Lower lobe of right lung (tissue), 2 donors: ENCODE data around the gene PPP1CC. TPM values are rescaled to one million over a fixed set of nuclear protein-coding genes. Genes with fewer than 3 reads are reported as not detected.

Experiments
- ATAC-seq, 2 donors: fragments of 200-7000 bp; cut with Tn5 transposase; one replicate each; pipeline ENCODE4 v1.9.1; 2020 to 2022; ENCODE audit warnings: mild to moderate bottlenecking in 2 of 2, moderate library complexity in 2 of 2
- DNase-seq: peaks from one replicate; pipeline ENCODE4 v3.0.0-alpha.2; 2020
- H3K27ac ChIP-seq: fragments of 200-600 bp; one replicate; pipeline ENCODE4 v1.8.0; 2022
- H3K27me3 ChIP-seq: fragments of 200-600 bp; one replicate; pipeline ENCODE4 v1.8.0; 2022; ENCODE audit warnings: low read depth
- H3K36me3 ChIP-seq: fragments of 200-600 bp; one replicate; pipeline ENCODE4 v1.8.0; 2022; ENCODE audit warnings: mild to moderate bottlenecking
- H3K4me1 ChIP-seq: fragments of 200-600 bp; one replicate; pipeline ENCODE4 v1.8.0; 2022
- H3K4me3 ChIP-seq: fragments of 200-600 bp; one replicate; pipeline ENCODE4 v1.8.0; 2022; ENCODE audit warnings: mild to moderate bottlenecking
- H3K9me3 ChIP-seq: fragments of 200-600 bp; one replicate; pipeline ENCODE4 v1.8.0; 2022
- intact Hi-C: fragments of 100-400 bp; cut with DNase I; formaldehyde crosslinking; loops from one replicate; pipeline ENCODE4 v1.11.0; 2022
- total RNA-seq: library from RNA; stranded (reverse); fragmentation: NEBNext Ultra II Directional; extraction: Animal tissue kit (Norgen Biotek cat#: 25700); gene quantifications from one replicate; pipeline ENCODE4 v1.2.1, GENCODE V29; 2021
- TF ChIP-seq, protein P1 (sequence below): fragments of 200-600 bp; IDR thresholded peaks from one replicate; pipeline ENCODE4 v1.8.0; 2022; ENCODE audit warnings: antibody characterized with exemption, mild to moderate bottlenecking
- donor health status: DM: no; HTN: yes; CAD: no; lungs with severe emphysema.

PPP1CC gene
- total RNA-seq, 1 donor from 2014 or later, result 97.8 TPM

DNA sequence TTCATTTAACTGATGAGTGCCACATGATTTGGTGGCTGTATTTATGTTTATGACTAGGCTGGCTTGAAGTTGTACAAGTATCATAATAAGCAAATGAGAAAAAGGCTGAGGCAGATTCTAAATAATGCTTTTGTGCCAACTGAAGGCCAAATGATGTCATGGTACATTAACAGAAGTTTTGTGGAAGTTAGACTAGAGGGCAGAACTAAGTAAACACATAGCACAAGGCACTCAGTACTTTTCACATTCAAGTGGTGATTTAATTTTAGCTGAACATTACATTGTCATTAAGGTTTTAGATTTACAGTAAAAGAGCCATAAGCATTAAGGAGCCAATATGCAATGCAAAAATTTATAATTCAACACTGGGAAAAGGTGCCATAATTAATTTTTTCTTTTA, 21.1 kb downstream of the PPP1CC start:
- Histone ChIP-seq H3K27me3 (no peaks in the 10 kb centered on the region), H3K36me3 (peaks cover 89% of the 10 kb centered on the region), H3K4me1 (no peaks in the 10 kb centered on the region), H3K9me3 (no peaks in the 10 kb centered on the region), H3K4me3 (no peak overlapping the region), H3K27ac (no peak overlapping the region)
- intact Hi-C loops, result no loop called here
- no peak for ATAC-seq
- no peak for DNase-seq
- TF ChIP-seq, protein P1, sequence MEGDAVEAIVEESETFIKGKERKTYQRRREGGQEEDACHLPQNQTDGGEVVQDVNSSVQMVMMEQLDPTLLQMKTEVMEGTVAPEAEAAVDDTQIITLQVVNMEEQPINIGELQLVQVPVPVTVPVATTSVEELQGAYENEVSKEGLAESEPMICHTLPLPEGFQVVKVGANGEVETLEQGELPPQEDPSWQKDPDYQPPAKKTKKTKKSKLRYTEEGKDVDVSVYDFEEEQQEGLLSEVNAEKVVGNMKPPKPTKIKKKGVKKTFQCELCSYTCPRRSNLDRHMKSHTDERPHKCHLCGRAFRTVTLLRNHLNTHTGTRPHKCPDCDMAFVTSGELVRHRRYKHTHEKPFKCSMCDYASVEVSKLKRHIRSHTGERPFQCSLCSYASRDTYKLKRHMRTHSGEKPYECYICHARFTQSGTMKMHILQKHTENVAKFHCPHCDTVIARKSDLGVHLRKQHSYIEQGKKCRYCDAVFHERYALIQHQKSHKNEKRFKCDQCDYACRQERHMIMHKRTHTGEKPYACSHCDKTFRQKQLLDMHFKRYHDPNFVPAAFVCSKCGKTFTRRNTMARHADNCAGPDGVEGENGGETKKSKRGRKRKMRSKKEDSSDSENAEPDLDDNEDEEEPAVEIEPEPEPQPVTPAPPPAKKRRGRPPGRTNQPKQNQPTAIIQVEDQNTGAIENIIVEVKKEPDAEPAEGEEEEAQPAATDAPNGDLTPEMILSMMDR, result no peak

DNA sequence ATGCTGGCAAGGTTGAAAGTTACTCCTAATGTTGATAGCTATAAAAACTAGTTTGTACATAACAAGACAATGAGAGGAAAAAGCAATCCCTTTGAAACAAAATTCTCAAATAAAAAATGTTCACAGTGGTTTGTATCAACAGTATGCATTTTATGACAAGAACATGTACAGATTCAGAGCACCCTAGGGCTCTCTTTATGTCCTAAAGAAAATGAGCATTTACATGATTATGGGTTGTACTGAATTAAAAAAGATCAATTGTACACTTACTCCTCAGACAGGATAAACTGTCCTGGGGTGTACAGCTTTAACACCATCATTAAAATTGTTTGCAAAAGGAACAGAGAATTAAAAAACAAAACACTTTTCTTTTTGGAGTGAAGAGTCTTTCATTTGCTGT, 22.2 kb downstream of the PPP1CC start:
- peaks cover 78% of the 10 kb centered on the region for H3K36me3 ChIP-seq
- no peaks in the 10 kb centered on the region for H3K4me1 ChIP-seq
- ATAC-seq (no peak), DNase-seq (no peak)
- intact Hi-C loops, result no loop called here
- H3K9me3 ChIP-seq, result no peaks in the 10 kb centered on the region
- H3K27ac ChIP-seq, result no peak overlapping the region
- TF ChIP-seq, protein P1, result no peak
- no peak overlapping the region for H3K4me3 ChIP-seq
- H3K27me3 ChIP-seq, result no peaks in the 10 kb centered on the region

DNA sequence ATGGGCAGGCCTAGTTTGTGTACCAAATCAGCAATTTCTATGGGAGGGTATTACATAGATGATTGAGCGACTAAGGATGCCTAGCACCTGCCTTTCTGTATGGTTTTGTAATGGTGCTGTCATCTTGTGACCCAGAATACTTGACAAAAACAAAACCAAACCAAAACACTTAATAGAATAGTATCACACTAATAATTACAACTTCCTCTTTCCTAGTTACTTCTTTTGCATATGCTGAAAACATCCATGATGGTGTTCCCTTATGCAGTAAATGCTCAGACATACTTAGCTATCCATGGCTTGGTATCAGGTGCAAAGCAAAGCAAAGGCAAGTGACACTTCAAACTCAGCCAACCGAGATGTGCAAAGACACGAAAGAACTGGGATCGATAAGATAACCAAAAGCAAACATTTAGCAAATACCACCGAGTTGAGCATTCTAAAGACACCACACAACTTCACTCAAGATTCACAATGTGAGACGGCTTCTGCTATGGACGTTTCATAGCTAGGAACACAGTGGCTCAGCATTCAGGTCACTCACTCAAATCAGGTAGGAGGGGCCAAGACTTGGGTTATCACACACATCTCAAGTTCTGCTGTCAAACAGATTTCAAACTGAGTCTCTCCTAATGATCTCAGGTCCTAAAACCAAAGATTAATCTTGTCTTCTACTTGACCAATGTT, 24.3 kb downstream of the PPP1CC start:
- Histone ChIP-seq H3K4me3 (no peak overlapping the region), H3K9me3 (no peaks in the 10 kb centered on the region), H3K27me3 (no peaks in the 10 kb centered on the region), H3K36me3 (peaks cover 57% of the 10 kb centered on the region), H3K27ac (no peak overlapping the region), H3K4me1 (no peaks in the 10 kb centered on the region)
- TF ChIP-seq, protein P1, result no peak
- DNase-seq (no peak), ATAC-seq (no peak)
- intact Hi-C loops, result no loop called here

DNA sequence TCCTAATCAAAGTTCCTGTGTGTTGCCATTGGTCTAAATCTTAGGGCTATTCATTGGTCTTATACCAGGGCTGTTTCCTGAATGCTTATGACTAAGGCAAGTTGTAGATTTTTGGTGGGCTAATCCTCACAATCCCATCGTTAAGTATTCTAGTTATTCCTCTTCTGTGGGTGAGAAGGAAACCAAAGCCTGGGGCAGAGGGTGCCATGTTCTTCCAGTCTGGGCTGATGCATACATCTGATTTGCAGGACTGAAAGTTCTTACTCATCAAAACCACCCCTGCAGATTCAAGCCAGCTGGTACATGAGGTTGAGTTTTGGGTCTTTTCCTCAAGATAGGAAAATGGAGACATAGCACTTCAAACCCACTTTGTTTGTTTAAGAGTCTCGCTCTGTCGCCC, 25.7 kb downstream of the PPP1CC start:
- H3K36me3 ChIP-seq, result peaks cover 44% of the 10 kb centered on the region
- H3K4me1 ChIP-seq, result no peaks in the 10 kb centered on the region
- DNase-seq (no peak), ATAC-seq (no peak)
- TF ChIP-seq, protein P1, result no peak
- intact Hi-C loops, result no loop called here
- no peak overlapping the region for H3K4me3 ChIP-seq
- H3K27me3 ChIP-seq, result no peaks in the 10 kb centered on the region
- H3K9me3 ChIP-seq, result no peaks in the 10 kb centered on the region
- no peak overlapping the region for H3K27ac ChIP-seq

DNA sequence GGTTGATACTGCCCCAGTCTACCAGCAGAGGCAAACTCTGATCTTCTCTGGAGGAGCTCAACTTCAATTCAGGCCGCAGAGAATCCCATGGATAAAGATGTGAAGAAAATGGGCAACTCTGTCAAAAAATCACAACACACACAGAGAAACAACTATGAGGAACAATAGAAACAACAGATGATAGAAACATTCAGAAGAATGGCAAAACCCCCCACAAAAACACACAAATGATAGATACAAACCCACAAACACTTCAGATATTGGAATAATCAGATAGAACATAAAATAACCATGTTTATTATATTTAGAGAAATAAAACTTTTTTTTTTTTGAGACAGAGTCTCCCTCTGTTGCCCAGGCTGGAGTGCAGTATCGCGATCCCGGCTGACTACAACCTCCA, 33.8 kb downstream of the PPP1CC start:
- no peaks in the 10 kb centered on the region for H3K36me3 ChIP-seq
- ATAC-seq (no peak), DNase-seq (no peak)
- H3K9me3 ChIP-seq, result no peaks in the 10 kb centered on the region
- TF ChIP-seq, protein P1, result no peak
- no peak overlapping the region for H3K27ac ChIP-seq
- H3K4me3 ChIP-seq, result no peak overlapping the region
- H3K4me1 ChIP-seq, result no peaks in the 10 kb centered on the region
- no peaks in the 10 kb centered on the region for H3K27me3 ChIP-seq
- intact Hi-C loops, result no loop called here
